AG09309 (cell line): ENCODE results near the gene ATXN8OS.

Source experiments
- DNase-seq: peaks from one replicate; pipeline ENCODE4 v3.0.0-alpha.2; 2010; ENCODE audit warnings: low read depth
- H3K4me3 ChIP-seq: 2 replicates; pipeline ENCODE4 v1.5.1; 2011; ENCODE audit warnings: mild to moderate bottlenecking, low read depth, low read length, moderate library complexity; ENCODE audit not compliant: control insufficient read depth
- TF ChIP-seq, protein P1 (sequence below): IDR thresholded peaks from 2 replicates; pipeline ENCODE4 v1.5.1; 2011; ENCODE audit warnings: mild to moderate bottlenecking, low read depth, low read length, inconsistent platforms; ENCODE audit not compliant: insufficient read depth, control insufficient read depth; ENCODE audit errors: missing control alignments

ATXN8OS gene

DNA sequence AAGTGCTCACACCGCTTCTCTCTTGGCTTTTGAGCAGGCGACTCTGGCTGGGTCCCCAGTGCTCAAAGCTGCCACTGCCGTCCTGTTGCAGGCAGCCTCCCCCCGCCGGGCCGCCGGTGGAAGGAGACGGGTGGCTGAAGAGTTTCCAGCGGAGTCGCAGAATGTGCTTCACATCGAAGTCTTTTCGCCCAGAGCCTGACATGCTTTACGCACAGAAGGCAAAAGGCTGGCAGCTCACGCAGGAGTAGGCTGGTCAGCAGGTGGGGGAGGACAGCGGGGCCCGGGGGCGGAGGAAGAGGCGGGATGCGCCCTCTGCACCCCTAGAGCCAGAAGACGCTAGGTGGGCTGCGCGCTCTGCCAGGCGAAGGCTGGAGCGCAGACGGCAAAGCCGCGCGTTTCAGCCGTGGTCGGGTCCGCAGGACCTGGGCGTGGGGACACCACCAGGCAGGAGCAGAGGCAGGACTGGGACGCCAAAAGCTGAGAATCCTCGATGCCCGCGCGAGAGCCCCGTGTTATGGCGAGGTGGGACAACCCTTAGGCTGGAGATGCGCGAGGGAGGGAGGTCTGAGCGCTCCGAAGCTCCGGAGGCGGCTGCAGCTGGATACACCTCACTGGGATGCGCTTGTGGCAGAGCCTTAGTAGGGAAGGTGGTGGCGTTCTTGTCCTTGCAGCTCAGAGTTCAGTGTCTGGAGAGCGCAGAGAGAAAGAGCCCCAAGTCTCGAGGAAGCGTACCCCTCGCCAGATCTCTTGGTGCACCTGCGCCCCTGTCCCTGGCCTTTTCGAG is at the start of gene ATXN8OS:
Gene ATXN8OS (plus strand): TSS at position 329 of the 784 bp plus-strand sequence.
- TF ChIP-seq, protein P1, sequence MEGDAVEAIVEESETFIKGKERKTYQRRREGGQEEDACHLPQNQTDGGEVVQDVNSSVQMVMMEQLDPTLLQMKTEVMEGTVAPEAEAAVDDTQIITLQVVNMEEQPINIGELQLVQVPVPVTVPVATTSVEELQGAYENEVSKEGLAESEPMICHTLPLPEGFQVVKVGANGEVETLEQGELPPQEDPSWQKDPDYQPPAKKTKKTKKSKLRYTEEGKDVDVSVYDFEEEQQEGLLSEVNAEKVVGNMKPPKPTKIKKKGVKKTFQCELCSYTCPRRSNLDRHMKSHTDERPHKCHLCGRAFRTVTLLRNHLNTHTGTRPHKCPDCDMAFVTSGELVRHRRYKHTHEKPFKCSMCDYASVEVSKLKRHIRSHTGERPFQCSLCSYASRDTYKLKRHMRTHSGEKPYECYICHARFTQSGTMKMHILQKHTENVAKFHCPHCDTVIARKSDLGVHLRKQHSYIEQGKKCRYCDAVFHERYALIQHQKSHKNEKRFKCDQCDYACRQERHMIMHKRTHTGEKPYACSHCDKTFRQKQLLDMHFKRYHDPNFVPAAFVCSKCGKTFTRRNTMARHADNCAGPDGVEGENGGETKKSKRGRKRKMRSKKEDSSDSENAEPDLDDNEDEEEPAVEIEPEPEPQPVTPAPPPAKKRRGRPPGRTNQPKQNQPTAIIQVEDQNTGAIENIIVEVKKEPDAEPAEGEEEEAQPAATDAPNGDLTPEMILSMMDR: no peak
- DNase-seq: no peak
- no peak within 1 kb of the TSS for H3K4me3 ChIP-seq

DNA sequence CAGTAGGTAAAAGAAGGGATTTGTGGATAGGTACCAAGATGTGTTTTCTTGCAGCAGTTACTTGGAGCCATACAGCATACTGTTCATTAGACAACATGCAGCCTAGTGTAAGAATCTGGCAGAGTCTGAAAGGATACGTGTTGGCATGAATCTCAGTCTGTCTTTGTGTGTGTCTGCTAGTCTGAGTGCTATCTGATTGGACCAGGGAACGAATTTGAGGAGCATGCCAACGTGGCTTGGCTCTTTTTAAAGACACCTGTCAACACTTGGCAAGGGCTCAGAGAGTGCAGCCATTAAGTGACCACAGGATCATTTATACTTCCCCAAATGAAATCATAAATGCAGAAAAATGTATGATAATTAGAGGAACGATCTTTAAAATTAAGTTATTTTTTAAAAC is 27.6 kb upstream of the ATXN8OS start:
- TF ChIP-seq, protein P1: no peak
- no peak overlapping the region for H3K4me3 ChIP-seq
- no peak for DNase-seq

DNA sequence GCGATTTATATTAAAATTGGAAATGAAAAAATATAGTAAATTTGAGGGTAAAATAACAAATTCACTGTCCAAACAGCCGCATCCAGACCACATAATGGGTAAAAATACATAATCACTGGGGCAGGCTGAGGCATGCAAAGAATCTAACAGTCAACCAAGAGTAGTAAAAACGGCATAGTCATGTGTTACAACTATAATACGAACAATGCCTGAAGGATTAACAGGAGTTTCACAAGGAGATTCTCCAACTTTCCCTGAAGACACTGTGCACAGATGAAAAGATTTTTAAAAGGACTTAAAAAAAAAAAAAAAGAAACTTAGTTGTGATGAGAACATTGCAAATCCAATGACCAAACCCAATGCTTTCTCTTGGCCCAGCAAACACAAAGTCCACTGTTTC is 20.4 kb upstream of the ATXN8OS start:
- no peak for DNase-seq
- TF ChIP-seq, protein P1: no peak

DNA sequence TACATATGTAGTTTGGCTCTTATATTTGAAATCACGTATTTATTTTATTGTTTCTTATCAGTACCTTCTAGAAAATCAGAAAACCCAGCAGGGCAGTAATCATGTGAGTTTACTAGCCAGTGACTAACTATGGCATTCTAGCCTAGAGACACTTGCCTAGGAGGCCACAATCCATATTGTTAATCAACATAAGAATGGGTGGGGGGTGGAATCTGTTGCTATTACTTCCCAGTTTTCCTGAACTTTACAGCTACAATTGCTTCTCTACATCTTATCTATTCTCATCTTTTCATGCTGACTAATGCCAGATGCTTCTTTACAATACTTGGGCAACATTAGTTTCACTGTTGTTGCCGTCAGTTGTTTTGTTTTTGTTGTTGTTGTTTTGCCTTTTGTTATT is 18.7 kb upstream of the ATXN8OS start:
- no peak for DNase-seq
- H3K4me3 ChIP-seq: no peak overlapping the region

More for the DNA sequence above, 20.4 kb upstream of the ATXN8OS start:
- H3K4me3 ChIP-seq: no peak overlapping the region

DNA sequence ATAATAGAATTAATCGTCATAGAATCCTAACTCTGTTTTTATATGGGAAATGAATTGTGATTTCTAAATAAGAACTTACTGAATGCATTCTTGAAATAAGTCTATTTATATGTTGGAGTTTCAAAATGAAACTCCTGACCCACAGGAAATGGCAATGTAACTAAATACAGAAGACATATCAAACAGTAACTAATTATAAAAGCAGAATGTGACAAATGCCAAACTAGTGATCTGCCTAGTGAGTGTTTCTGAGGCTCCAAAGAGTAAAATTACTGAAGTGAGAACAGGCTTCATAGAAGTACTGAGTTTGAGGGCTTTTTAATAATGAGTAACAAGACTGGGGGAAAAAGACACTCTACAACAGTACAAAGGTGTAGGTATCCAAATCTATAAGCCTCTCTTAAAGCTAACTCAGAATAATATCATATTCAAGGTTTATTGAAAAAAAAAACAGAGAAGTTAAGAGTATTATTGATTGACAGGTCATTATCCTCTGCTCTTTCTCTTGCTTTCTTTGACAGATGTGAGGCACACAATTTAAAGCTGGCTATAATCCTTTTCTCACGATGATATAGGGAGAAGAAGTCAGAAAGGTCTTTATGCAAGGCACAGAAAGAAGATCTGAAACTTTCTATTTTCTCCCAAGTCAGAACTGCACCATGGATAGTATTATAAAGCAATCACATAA is 17.4 kb upstream of the ATXN8OS start:
- DNase-seq: no peak
- no peak overlapping the region for H3K4me3 ChIP-seq
- TF ChIP-seq, protein P1: no peak

More for the DNA sequence above, 18.7 kb upstream of the ATXN8OS start:
- TF ChIP-seq, protein P1: no peak

DNA sequence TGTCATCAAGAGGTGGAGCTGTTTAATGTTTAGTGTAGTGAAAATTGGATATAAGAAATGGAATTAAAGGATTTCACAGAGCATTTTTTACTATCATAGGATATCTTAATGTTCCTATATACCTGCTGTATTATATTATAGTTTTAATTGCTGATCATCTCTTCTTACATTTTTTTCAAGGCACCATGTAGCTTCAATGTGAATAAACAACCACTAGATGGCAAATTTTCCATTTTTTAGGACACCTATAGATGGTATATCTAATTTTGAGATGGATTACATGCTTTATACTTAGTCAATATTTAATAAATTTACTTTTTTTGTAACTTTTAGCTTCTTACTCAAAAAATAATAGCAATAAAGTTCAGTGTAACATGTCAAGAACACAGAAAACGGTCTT is 9.0 kb upstream of the ATXN8OS start:
- TF ChIP-seq, protein P1: no peak
- no peak for DNase-seq
- no peak overlapping the region for H3K4me3 ChIP-seq
